Activated CD4-positive, alpha-beta T cell treated with anti-CD3 and anti-CD28 coated beads, Interleukin-2, amount 10 ng/mL, durations not matched to agents 7 days and 5 days (primary cell): ENCODE results near the gene ITPR1. TPM values are rescaled to one million over a fixed set of nuclear protein-coding genes. Genes with fewer than 3 reads are reported as not detected.
"Not testable (repeated sequence)": the region's sequence is repeated elsewhere in the genome, so short reads cannot be mapped to it uniquely, and the experiment has no call there.

Experiments
- CTCF ChIA-PET: fragments of 350-600 bp; sonication (Branson Sonifier 250); formaldehyde crosslinking; loops from one replicate; lab custom pipeline; 2021; ENCODE audit warnings: antibody characterized with exemption; lab: Charles Lee
- POLR2A ChIA-PET: fragments of 350-600 bp; sonication (Branson Sonifier 250); formaldehyde crosslinking; loops from one replicate; lab custom pipeline; 2021; ENCODE audit warnings: antibody characterized with exemption; lab: Charles Lee
- DNase-seq: peaks from one replicate; pipeline ENCODE4 v3.0.0-alpha.2; 2020
- H3K27ac Mint-ChIP-seq: one replicate; pipeline ENCODE4 v1.8.0; 2021; ENCODE audit warnings: mild to moderate bottlenecking, moderate library complexity, mixed read lengths
- H3K27me3 Mint-ChIP-seq: one replicate; pipeline ENCODE4 v1.8.0; 2021; ENCODE audit warnings: mixed read lengths
- H3K36me3 Mint-ChIP-seq: one replicate; pipeline ENCODE4 v1.8.0; 2021; ENCODE audit warnings: low read depth, mixed read lengths
- H3K4me1 Mint-ChIP-seq: one replicate; pipeline ENCODE4 v1.8.0; 2021; ENCODE audit warnings: mixed read lengths
- H3K4me3 Mint-ChIP-seq: one replicate; pipeline ENCODE4 v1.8.0; 2021; ENCODE audit warnings: mild to moderate bottlenecking, moderate library complexity, mixed read lengths
- H3K9me3 Mint-ChIP-seq: one replicate; pipeline ENCODE4 v1.8.0; 2021; ENCODE audit warnings: mixed read lengths
- total RNA-seq, 2 experiments: library from RNA; stranded (reverse); gene quantifications; one replicate each; pipeline ENCODE4 v1.2.3, GENCODE V29; 2021

ITPR1 gene
- 10 to 100 TPM; 42.3 to 44.7 TPM for total RNA-seq

DNA sequence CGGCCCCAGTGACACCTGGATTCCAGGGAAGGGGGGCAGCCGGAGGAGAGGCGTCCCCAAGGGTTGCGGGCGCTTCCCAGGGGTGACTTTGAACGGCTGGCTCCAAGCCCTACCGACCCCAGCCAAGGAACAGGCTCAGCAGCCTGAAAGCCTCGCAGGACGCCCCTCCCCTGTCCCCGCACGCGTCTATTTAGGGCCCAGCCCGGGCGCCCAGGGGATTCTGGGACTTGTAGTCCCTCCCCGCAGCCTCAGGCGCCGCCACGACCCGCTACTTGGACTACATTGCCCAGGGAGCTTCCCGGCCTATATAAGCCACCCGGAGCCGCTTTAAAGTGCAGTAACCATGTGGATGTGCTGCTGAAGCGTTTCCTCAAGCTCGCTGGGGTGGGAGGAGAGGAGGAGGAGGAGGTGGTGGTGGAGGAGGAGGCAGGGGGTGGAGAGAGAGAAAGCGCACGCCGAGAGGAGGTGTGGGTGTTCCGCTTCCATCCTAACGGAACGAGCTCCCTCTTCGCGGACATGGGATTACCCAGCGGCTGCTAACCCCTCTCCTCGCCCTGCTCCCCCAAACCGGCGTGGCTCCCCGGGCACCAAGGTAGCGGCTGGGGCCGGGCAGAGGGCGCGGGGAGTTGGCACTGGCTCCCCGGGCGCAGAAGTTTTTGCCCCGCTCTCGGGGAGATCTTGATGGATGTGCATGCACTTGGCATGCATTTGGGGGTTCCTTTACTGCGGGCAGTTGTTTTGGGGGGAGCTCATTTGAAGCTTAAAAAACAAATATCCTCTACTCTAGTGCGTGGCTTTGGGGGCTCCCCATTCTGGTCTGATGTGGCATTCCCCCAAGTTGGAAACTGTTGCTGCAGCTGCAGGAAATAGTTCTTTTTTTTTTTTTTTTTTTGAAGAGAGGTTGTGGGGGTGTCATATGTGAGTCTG, at the start of gene ITPR1:
Gene ITPR1, plus strand, starts transcription at position 335 of the 927 bp plus-strand sequence. CDS start 23,144 bp downstream, outside the sequence.
- ChIA-PET POLR2A (interaction anchor here (0.7 to 1.4 kb wide), 3 partner anchors 26 to 29 kb away, joined by 3 to 4 read pairs (median 4); partner anchors contain the start of gene SUMF1), CTCF (interaction anchor here (0.7 to 2.8 kb wide), 12 partner anchors 10 to 189 kb away, joined by 3 to 17 read pairs (median 4); partner anchors contain the start of gene SUMF1)
- Mint-ChIP-seq H3K4me3 (peak within 1 kb of the TSS; percentile 91), H3K27me3 (peaks cover 27% of the 10 kb centered on the region), H3K4me1 (peaks cover 40% of the 10 kb centered on the region), H3K9me3 (no peaks in the 10 kb centered on the region), H3K36me3 (peaks cover 18% of the 10 kb centered on the region), H3K27ac (peak within 1 kb of the TSS; percentile 93)
- peak; percentile 100 for DNase-seq

GRCh38 chr3:4447295-4447999, 45.7 kb upstream of the ITPR1 start:
- Mint-ChIP-seq H3K9me3 (no peaks in the 10 kb centered on the region), H3K36me3 (peaks cover 21% of the 10 kb centered on the region), H3K27me3 (no peaks in the 10 kb centered on the region), H3K27ac (no peak overlapping the region), H3K4me3 (no peak overlapping the region), H3K4me1 (no peaks in the 10 kb centered on the region)
- no peak for DNase-seq
- CTCF ChIA-PET: interaction anchor here (0.6 to 2.3 kb wide), 5 partner anchors 10 to 152 kb away, joined by 3 to 6 read pairs (median 3); no protein-coding TSS in a partner anchor
- POLR2A ChIA-PET: no interaction called here

GRCh38 chr3:4448187-4448586, 45.0 kb upstream of the ITPR1 start:
- CTCF ChIA-PET: interaction anchor here (0.6 to 2.3 kb wide), 4 partner anchors 10 to 151 kb away, joined by 3 to 6 read pairs (median 4); no protein-coding TSS in a partner anchor
- POLR2A ChIA-PET: no interaction called here
- Mint-ChIP-seq H3K9me3 (no peaks in the 10 kb centered on the region), H3K36me3 (peaks cover 19% of the 10 kb centered on the region), H3K27me3 (no peaks in the 10 kb centered on the region), H3K4me1 (no peaks in the 10 kb centered on the region), H3K4me3 (no peak overlapping the region), H3K27ac (no peak overlapping the region)
- DNase-seq: no peak

- H3K9me3 Mint-ChIP-seq: no peaks in the 10 kb centered on the region
- H3K27me3 Mint-ChIP-seq: no peaks in the 10 kb centered on the region
- no peak overlapping the region for H3K4me3 Mint-ChIP-seq
- peaks cover 19% of the 10 kb centered on the region for H3K36me3 Mint-ChIP-seq
- no peak overlapping the region for H3K27ac Mint-ChIP-seq
- no peak for DNase-seq
- no peaks in the 10 kb centered on the region for H3K4me1 Mint-ChIP-seq
- POLR2A ChIA-PET: no interaction called here
- CTCF ChIA-PET: interaction anchor here (2.3 kb wide), 1 partner anchor 11 kb away, joined by 6 read pairs; no protein-coding TSS in a partner anchor
Measured at GRCh38 chr3:4449043-4449805, 43.9 kb upstream of the ITPR1 start.

- Mint-ChIP-seq H3K36me3 (peaks cover 3% of the 10 kb centered on the region), H3K9me3 (no peaks in the 10 kb centered on the region), H3K27me3 (no peaks in the 10 kb centered on the region), H3K4me1 (no peaks in the 10 kb centered on the region), H3K27ac (no peak overlapping the region), H3K4me3 (no peak overlapping the region)
- POLR2A ChIA-PET: no interaction called here
- no peak for DNase-seq
- CTCF ChIA-PET: no interaction called here
Measured at GRCh38 chr3:4454142-4454541, 39.0 kb upstream of the ITPR1 start.

DNA sequence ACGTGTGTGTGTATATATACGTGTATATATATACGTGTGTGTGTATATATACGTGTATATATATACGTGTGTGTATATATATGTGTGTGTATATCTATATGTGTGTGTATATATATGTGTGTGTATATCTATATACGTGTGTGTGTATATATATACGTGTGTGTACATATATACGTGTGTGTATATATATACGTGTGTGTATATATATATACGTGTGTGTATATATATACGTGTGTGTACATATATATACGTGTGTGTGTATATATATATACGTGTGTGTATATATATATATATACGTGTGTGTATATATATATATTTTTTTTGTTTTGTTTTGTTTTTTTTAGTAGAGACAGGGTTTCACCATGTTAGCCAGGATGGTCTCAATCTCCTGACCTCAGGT, 36.4 kb upstream of the ITPR1 start:
- H3K27me3 Mint-ChIP-seq, H3K27ac Mint-ChIP-seq, H3K4me1 Mint-ChIP-seq, DNase-seq, H3K36me3 Mint-ChIP-seq, POLR2A ChIA-PET, H3K4me3 Mint-ChIP-seq, H3K9me3 Mint-ChIP-seq: not testable (repeated sequence)
- CTCF ChIA-PET: interaction anchor here (0.7 kb wide), 1 partner anchor 12 kb away, joined by 4 read pairs; no protein-coding TSS in a partner anchor

- H3K9me3 Mint-ChIP-seq: no peaks in the 10 kb centered on the region
- H3K27ac Mint-ChIP-seq: no peak overlapping the region
- peaks cover 2% of the 10 kb centered on the region for H3K4me1 Mint-ChIP-seq
- H3K27me3 Mint-ChIP-seq: no peaks in the 10 kb centered on the region
- no peak overlapping the region for H3K4me3 Mint-ChIP-seq
- DNase-seq: no peak
- ChIA-PET POLR2A (no interaction called here), CTCF (interaction anchor here (1.8 kb wide), 1 partner anchor 14 kb away, joined by 3 read pairs; no protein-coding TSS in a partner anchor)
- H3K36me3 Mint-ChIP-seq: no peaks in the 10 kb centered on the region
Measured at GRCh38 chr3:4458961-4459360, 34.2 kb upstream of the ITPR1 start.

- H3K4me1 Mint-ChIP-seq: peaks cover 10% of the 10 kb centered on the region
Measured at GRCh38 chr3:4460334-4460733, 32.8 kb upstream of the ITPR1 start.

GRCh38 chr3:4461468-4462090, 31.6 kb upstream of the ITPR1 start:
- Mint-ChIP-seq H3K4me3 (no peak overlapping the region), H3K27ac (no peak overlapping the region), H3K9me3 (no peaks in the 10 kb centered on the region), H3K27me3 (no peaks in the 10 kb centered on the region), H3K36me3 (no peaks in the 10 kb centered on the region), H3K4me1 (peaks cover 20% of the 10 kb centered on the region)
- no peak for DNase-seq
- POLR2A ChIA-PET: no interaction called here
- CTCF ChIA-PET: interaction anchor here (0.6 to 1.7 kb wide), 4 partner anchors 12 to 153 kb away, joined by 3 to 6 read pairs (median 4); partner anchors contain the start of gene ITPR1

More at GRCh38 chr3:4460334-4460733, 32.8 kb upstream of the ITPR1 start:
- H3K9me3 Mint-ChIP-seq: no peaks in the 10 kb centered on the region
- no peak overlapping the region for H3K4me3 Mint-ChIP-seq
- DNase-seq: no peak
- POLR2A ChIA-PET: no interaction called here
- no peaks in the 10 kb centered on the region for H3K36me3 Mint-ChIP-seq
- no peak overlapping the region for H3K27ac Mint-ChIP-seq
- H3K27me3 Mint-ChIP-seq: no peaks in the 10 kb centered on the region
- CTCF ChIA-PET: interaction anchor here (0.6 to 1.1 kb wide), 2 partner anchors 13 to 133 kb away, joined by 3 to 4 read pairs; no protein-coding TSS in a partner anchor

GRCh38 chr3:4462369-4463040, 30.6 kb upstream of the ITPR1 start:
- no peaks in the 10 kb centered on the region for H3K36me3 Mint-ChIP-seq
- H3K9me3 Mint-ChIP-seq: no peaks in the 10 kb centered on the region
- ChIA-PET CTCF (interaction anchor here (0.6 to 1.7 kb wide), 6 partner anchors 9 to 170 kb away, joined by 3 to 6 read pairs (median 4); partner anchors contain the start of gene ITPR1), POLR2A (no interaction called here)
- peaks cover 27% of the 10 kb centered on the region for H3K4me1 Mint-ChIP-seq
- no peak overlapping the region for H3K27ac Mint-ChIP-seq
- H3K27me3 Mint-ChIP-seq: no peaks in the 10 kb centered on the region
- no peak overlapping the region for H3K4me3 Mint-ChIP-seq
- DNase-seq: no peak

DNA sequence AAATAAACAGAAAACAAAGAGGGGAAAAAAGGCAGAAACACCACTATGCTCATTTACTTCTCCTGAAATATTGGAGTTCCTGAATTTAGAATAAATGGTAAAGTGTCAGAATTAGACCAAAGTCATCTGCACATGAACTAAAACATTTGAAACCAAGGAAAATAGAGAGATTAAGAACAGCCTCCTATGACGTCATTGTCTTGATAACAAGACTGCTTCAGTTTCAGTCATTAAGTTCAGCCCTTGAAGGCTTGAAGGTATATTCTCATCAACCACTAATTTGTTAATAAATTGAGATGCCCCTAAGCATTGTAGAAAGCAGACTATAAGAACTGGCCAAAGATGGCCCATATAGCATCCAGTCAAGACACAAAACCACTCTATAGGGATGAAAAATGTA, 28.6 kb upstream of the ITPR1 start:
- no peaks in the 10 kb centered on the region for H3K9me3 Mint-ChIP-seq
- H3K27ac Mint-ChIP-seq: no peak overlapping the region
- no peak for DNase-seq
- no peak overlapping the region for H3K4me3 Mint-ChIP-seq
- CTCF ChIA-PET: no interaction called here
- no peaks in the 10 kb centered on the region for H3K27me3 Mint-ChIP-seq
- POLR2A ChIA-PET: no interaction called here
- H3K4me1 Mint-ChIP-seq: peaks cover 30% of the 10 kb centered on the region
- H3K36me3 Mint-ChIP-seq: no peaks in the 10 kb centered on the region
